Activated B cell treated with CpG ODN at 0.5 μM for 24 hours (primary cell): Measurements from ENCODE around the gene CASTOR2. TPM values are rescaled to one million over a fixed set of nuclear protein-coding genes. Genes with fewer than 3 reads are reported as not detected.

Experiments used
- ATAC-seq: fragments of 200-7000 bp; cut with Tn5 transposase; one replicate; pipeline ENCODE4 v1.10.0; 2021; ENCODE audit warnings: low read depth, mild to moderate bottlenecking, moderate library complexity
- CTCF ChIA-PET: fragments of 350-600 bp; sonication (Branson Sonifier 250); formaldehyde crosslinking; loops from one replicate; lab custom pipeline; 2021; ENCODE audit warnings: antibody characterized with exemption; lab: Charles Lee
- POLR2A ChIA-PET: fragments of 350-600 bp; sonication (Branson Sonifier 250); formaldehyde crosslinking; loops from one replicate; lab custom pipeline; 2021; ENCODE audit warnings: antibody characterized with exemption; lab: Charles Lee
- DNase-seq: peaks from one replicate; pipeline ENCODE4 v3.0.0; 2022
- H3K27ac Mint-ChIP-seq: one replicate; pipeline ENCODE4 v1.8.0; 2020; ENCODE audit warnings: mixed read lengths
- H3K27me3 Mint-ChIP-seq: one replicate; pipeline ENCODE4 v1.8.0; 2021; ENCODE audit warnings: mixed read lengths
- H3K36me3 Mint-ChIP-seq: one replicate; pipeline ENCODE4 v1.8.0; 2021; ENCODE audit warnings: low read depth, mixed read lengths
- H3K4me1 Mint-ChIP-seq: one replicate; pipeline ENCODE4 v1.8.0; 2021; ENCODE audit warnings: mixed read lengths
- H3K4me3 Mint-ChIP-seq: one replicate; pipeline ENCODE4 v1.8.0; 2020; ENCODE audit warnings: mild to moderate bottlenecking, mixed read lengths
- H3K9me3 Mint-ChIP-seq: one replicate; pipeline ENCODE4 v1.8.0; 2020; ENCODE audit warnings: mixed read lengths
- intact Hi-C: fragments of 100-400 bp; cut with micrococcal nuclease; formaldehyde crosslinking; loops from one replicate; pipeline ENCODE4 v1.15.1; 2024
- total RNA-seq: library from RNA; stranded (reverse); gene quantifications from 2 replicates; pipeline ENCODE4 v1.2.3, GENCODE V29; 2022
- TF ChIP-seq, protein P1 (sequence below): fragments of 200-600 bp; IDR thresholded peaks from one replicate; pipeline ENCODE4 v1.8.0; 2022; ENCODE audit warnings: antibody characterized with exemption, mild to moderate bottlenecking

The CASTOR2 gene
- total RNA-seq, 1 donor from 2014 or later, result 0.73 TPM

DNA sequence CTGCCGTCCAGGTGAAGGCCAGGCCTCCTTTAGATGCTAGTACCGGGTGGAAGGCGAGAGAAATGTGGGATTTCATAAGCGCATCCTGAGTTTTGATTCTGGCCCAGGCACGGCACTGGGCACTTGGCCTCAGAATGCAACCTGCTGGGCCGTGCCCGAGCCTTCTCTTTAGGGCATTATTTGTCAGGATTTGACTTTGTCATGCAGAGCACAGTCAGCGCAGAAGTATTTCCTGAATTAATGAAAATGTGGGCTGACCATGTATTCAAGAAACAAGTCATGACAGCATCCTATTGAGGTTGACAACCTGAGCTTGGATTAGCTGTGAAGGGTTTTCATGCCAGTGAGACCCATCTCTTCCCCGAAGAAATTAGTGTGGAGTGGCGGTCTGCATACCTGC lies 74.7 kb downstream of the CASTOR2 start:
- H3K4me1 Mint-ChIP-seq, result no peaks in the 10 kb centered on the region
- intact Hi-C loops, result no loop called here
- TF ChIP-seq, protein P1, sequence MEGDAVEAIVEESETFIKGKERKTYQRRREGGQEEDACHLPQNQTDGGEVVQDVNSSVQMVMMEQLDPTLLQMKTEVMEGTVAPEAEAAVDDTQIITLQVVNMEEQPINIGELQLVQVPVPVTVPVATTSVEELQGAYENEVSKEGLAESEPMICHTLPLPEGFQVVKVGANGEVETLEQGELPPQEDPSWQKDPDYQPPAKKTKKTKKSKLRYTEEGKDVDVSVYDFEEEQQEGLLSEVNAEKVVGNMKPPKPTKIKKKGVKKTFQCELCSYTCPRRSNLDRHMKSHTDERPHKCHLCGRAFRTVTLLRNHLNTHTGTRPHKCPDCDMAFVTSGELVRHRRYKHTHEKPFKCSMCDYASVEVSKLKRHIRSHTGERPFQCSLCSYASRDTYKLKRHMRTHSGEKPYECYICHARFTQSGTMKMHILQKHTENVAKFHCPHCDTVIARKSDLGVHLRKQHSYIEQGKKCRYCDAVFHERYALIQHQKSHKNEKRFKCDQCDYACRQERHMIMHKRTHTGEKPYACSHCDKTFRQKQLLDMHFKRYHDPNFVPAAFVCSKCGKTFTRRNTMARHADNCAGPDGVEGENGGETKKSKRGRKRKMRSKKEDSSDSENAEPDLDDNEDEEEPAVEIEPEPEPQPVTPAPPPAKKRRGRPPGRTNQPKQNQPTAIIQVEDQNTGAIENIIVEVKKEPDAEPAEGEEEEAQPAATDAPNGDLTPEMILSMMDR, result no peak
- no peak overlapping the region for H3K27ac Mint-ChIP-seq
- no peak overlapping the region for H3K4me3 Mint-ChIP-seq
- ChIA-PET CTCF (no interaction called here), POLR2A (no interaction called here)
- H3K36me3 Mint-ChIP-seq, result peaks cover 36% of the 10 kb centered on the region
- H3K27me3 Mint-ChIP-seq, result no peaks in the 10 kb centered on the region
- no peaks in the 10 kb centered on the region for H3K9me3 Mint-ChIP-seq
- ATAC-seq (no peak), DNase-seq (no peak)

DNA sequence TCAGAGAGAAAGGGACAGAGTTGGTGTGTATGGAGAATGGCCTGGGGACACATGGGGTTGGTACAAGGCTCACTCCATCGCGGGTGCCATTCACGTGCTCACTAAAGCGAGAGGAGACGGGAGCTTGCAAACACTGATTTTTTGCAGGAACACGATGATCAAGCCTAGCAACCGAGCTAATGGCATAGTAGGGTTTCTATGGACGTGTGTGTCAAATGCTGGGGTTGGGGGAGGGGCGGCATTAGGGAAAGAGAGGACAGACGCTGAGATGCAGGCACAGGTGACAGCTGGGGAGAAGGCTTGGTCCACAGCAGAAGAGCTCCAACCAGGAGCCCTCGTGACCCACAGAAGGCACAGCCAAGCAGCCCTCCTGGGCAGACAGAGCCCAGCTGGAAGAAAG lies 75.2 kb downstream of the CASTOR2 start:
- ChIA-PET CTCF (no interaction called here), POLR2A (no interaction called here)
- no peak for DNase-seq
- ATAC-seq, result no peak
- no peaks in the 10 kb centered on the region for H3K9me3 Mint-ChIP-seq
- intact Hi-C loops, result no loop called here
- H3K4me1 Mint-ChIP-seq, result no peaks in the 10 kb centered on the region
- H3K27ac Mint-ChIP-seq, result no peak overlapping the region
- peaks cover 40% of the 10 kb centered on the region for H3K36me3 Mint-ChIP-seq
- no peak overlapping the region for H3K4me3 Mint-ChIP-seq
- TF ChIP-seq, protein P1, result no peak
- no peaks in the 10 kb centered on the region for H3K27me3 Mint-ChIP-seq

DNA sequence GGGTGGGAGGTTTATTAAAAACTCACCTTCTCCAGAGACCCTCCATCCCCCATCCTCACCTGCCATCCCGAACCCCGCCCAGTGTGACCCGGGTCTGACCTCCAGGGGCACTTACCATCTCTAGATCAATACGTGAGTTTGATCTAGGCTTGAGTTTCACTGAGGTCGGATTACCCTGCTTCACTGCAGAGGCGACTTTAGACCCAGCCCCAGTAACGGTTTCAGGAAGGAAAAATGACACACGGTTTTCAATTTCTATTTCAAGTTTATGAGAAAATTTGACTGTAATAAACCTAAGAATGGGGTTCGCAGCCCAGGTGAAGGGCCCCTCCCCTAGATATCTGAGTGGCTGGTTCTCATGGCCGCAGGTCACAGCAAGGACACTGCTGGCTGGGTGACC lies 76.0 kb downstream of the CASTOR2 start:
- POLR2A ChIA-PET, result no interaction called here
- Mint-ChIP-seq H3K4me3 (no peak overlapping the region), H3K27me3 (no peaks in the 10 kb centered on the region), H3K36me3 (peaks cover 40% of the 10 kb centered on the region), H3K4me1 (no peaks in the 10 kb centered on the region), H3K9me3 (no peaks in the 10 kb centered on the region), H3K27ac (no peak overlapping the region)
- TF ChIP-seq, protein P1, result no peak
- DNase-seq (no peak), ATAC-seq (no peak)
- CTCF ChIA-PET, result no interaction called here
- intact Hi-C loops, result no loop called here

DNA sequence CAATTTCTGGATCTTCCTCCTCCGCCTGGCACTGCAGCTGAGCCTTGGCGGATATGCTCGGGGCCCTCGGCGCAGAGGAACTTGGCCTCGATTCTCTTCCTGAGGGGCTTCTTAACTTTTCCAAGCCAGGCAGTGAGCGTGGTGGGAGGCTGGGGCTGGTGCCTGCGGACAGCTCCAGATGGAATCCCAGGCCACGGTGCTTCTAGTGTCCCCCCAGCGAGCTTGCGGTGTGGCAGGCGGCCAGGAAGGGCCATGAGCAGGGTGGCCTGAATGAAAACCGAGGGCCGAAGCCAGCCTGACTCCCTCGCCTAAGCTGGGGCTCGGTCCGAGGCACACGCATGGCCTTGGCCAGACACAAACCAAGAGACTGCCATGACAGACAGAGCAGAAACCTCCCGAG lies 77.8 kb downstream of the CASTOR2 start:
- Mint-ChIP-seq H3K36me3 (peaks cover 51% of the 10 kb centered on the region), H3K27ac (no peak overlapping the region), H3K4me3 (no peak overlapping the region), H3K4me1 (no peaks in the 10 kb centered on the region), H3K27me3 (no peaks in the 10 kb centered on the region), H3K9me3 (no peaks in the 10 kb centered on the region)
- intact Hi-C loops, result no loop called here
- CTCF ChIA-PET, result no interaction called here
- ATAC-seq, result no peak
- POLR2A ChIA-PET, result no interaction called here
- DNase-seq, result no peak
- TF ChIP-seq, protein P1, result no peak

DNA sequence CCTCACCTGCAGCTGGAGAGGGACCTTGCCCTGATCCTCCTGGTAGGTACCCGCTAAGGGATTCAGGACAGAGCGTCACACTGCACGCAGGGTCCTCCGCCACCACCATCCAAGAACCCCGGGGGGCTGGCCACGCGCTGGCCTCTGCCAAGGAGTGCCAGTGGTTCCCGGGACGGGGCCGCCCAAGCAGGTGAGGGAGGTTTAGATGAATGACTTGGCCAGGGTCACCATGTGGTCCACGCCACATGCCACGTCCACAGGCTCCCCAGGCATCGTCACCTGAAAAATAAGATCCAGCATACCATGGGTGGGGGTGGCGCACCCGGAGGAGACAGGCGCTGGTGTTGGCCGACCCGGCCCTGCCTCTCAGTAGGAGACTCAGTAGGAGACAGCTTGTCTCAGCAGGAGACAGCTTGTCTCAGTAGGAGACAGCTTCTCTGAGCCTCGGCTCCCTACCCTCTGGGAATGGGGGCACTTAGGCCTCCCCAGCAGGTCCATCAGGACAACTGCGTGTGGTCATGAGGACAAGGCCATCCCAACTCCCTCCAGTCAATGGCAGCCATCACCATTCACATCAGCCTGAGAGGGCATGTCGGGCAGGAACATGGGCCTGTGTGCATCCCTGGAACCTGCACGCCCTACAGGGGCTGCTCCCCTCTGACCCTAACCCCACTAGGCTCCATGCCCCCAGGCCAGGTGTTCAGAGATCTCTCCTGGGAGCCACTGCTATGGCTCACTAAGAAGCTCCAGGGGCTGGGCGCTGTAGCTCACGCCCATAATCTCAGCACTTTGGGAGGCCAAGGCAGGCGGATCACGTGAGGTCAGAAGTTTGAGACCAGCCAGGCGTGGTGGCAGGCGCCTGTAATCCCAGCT lies 78.6 kb downstream of the CASTOR2 start:
- intact Hi-C loops, result no loop called here
- Mint-ChIP-seq H3K9me3 (no peaks in the 10 kb centered on the region), H3K4me3 (no peak overlapping the region), H3K27ac (no peak overlapping the region), H3K36me3 (peaks cover 52% of the 10 kb centered on the region), H3K4me1 (no peaks in the 10 kb centered on the region), H3K27me3 (no peaks in the 10 kb centered on the region)
- DNase-seq, result no peak
- TF ChIP-seq, protein P1, result no peak
- ATAC-seq, result no peak
- ChIA-PET CTCF (no interaction called here), POLR2A (no interaction called here)
